HG03460 (cell line): ENCODE data around the gene PTPRR.

Experiments used
- ATAC-seq: cut with Tn5 transposase; IDR thresholded peaks from one replicate; pipeline ENCODE4 v1.9.1; 2021; ENCODE audit not compliant: unreplicated experiment

Gene PTPRR

DNA sequence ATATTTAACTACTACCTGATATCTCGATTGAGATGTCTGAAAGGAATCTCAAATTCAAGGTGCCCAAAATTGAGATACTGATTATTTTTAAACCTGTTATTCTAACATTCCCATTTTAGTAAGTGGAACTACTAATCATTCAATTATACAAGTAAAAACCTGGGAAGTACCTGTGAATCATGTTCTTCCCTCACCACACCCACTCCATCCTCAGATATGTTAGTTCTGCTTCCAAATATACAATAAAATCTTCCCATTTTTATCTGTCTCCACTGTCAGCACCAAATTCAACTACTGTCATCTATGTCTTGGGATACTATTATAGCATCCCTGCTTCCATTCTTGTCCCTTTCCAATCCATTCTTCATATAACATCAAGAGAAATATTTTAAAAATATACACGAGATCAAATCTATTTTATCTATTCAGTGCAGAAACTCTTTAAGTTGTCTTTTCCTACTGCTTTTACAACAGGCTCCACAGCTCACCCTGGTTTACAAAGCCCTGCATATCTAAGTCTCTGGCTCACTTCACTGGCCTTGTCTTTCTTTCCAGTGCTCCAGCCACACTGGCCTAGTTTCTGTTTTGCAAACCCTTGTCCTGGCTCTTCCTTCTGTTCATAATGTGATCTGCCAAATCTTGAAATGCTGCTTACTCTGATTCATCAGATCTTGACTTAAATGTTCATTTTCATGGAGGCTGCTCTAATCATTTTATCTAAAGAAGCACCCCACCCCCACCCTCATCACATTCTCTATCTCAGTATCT is 122.3 kb downstream of the PTPRR start:
- no peak for ATAC-seq

DNA sequence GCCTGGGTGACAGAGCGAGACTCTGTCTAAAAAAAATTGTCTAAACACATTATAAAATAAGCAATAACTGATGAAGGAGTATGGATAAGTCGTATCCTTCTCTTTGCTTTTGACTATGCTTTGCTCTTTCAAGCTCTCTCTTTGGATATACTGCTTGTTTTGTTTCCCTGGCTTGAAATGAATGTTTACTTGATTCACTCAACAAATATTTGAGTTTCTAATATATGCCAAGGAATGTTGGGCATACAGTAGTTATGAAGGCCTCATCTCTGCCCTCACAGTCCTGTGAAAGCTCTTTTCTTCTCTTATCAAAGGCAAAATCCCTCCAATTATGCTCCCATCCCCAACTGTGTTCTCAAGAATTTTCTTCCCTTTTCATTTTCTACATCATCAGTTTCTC is 123.5 kb downstream of the PTPRR start:
- ATAC-seq = no peak

- ATAC-seq = no peak
These were observed 124.9 kb downstream of the PTPRR start for GRCh38 chr12:70795608-70796007.

GRCh38 chr12:70794131-70794530 is 126.4 kb downstream of the PTPRR start:
- no peak for ATAC-seq

GRCh38 chr12:70788774-70789173 is 131.8 kb downstream of the PTPRR start:
- no peak for ATAC-seq

DNA sequence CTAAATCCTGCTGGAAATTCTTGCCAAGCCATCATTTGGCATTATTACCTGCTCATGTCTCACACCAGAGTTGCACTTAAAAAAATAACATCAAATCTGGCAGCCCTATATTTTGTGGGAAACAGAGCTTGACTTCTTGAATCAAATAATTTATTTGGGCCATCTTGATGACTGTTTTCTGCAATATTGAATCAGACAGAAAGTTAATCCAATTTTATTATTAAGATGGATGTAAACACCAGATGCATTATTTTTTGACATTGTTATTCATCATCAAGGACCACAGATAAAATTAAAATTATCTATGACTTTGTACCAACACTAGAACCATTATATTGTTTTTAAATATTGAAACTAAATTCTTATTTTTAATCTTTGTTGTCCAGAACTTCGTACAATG is 132.9 kb downstream of the PTPRR start:
- ATAC-seq = no peak

DNA sequence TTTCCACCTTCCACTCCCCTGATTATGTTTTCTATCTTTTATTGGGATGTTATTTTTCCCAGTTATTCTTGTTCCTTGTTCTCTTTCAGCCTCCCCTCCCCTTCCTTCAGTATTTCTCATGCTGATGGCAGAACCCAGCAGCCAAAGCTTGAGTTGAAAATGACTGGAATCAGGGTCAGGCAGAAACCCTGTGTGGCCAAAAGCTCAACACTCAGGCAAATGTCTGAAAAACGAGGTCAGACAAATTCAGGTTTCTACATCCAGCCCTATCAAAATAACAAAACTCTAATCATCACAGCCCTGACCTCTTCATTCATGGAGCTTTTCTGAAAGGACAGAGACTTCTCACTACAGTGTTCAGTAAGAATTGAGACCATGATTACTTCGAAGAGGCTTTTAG is 134.6 kb downstream of the PTPRR start:
- ATAC-seq = no peak

DNA sequence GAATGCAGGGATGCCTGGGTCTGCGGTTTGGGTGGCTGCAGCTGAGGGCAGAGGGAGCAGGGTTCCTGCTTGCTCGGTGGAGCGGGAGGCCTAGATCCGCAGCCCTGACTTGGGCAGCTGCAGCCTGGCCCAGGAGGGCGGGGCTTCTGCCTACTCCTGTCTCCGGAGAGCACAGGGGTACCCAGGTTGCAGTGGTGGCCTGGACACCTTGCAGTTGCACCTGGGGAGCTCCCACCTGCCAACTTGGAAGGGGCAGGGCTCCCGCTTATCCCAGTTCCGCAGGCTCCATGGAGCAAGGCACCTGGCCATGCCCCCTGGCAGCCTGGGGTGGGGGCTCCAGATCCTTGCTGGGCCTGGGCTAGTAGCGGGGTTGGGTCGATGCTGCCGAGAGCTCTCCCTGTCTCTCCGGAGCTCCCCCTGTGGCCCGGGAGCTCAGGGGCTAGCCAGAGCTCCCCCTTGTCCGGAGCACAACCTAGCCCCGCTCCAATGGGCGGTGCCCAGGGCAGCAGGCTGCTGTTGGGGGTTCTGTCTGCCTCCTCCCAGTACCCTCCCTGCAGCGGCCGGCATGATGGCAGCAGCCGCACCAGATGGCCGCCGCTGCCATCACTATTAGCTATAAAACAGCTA is 136.4 kb downstream of the PTPRR start:
- no peak for ATAC-seq

DNA sequence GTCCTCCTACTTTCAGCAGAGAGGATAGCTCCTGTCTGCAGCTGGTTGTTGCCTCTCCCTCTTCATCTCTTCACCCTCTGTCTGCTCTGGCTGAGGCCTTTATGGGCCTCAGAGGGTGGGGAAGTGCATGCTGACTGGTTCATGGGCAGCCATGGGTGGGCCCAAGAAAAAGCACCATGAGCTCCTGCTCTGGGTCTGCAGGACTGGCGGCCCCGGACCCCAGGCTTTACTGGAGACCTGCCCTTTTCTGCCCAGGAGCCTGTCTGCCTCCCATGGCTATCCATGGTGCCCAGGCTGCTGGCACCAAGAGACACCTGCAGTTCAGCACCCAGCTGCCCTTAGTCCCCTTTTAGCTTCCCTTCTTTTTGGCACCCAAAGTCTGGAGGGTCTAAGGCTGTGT is 137.1 kb downstream of the PTPRR start:
- ATAC-seq = no peak

- ATAC-seq = no peak
These were observed 141.3 kb downstream of the PTPRR start for GRCh38 chr12:70779250-70779649.

GRCh38 chr12:70774055-70774454 is 146.5 kb downstream of the PTPRR start:
- ATAC-seq = no peak

GRCh38 chr12:70772836-70773235 is 147.7 kb downstream of the PTPRR start:
- no peak for ATAC-seq

DNA sequence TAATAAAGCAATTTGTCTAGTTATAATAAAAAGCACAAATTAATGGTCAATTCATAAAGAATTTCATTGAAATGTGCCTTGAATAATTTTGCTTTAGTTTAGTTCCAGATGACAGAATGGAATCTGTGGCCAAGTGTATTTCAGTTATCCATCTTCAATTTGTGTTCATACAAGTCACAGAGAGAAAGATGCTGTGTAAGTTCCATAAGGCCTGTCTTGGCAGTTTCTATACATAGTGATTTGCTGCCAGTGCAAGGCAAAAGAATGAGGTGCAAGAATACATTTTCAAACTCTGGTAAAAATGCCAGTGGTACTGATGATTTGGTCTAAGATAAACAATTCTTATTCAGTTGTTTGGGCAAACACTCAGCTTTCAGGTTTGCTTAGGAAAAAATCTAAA is 149.0 kb downstream of the PTPRR start:
- no peak for ATAC-seq

DNA sequence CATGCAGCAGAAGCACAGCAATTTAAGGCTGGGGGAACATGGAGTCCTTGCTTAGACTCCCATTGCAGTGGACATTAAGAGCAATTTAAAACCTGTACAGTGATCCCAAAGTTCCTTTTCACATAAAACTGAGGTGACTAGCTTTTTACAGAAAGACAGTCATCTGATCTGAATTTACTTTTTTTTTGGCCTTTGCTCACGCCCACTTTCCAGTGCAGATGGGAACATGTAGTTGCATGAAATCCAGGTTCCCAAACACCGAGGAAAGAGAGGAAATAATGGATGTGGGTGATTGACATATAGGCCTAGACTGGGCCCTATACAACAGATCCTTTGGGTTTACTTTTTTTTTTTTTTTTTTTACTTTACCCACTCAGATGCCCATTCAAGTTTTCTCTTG is 156.9 kb downstream of the PTPRR start:
- no peak for ATAC-seq

GRCh38 chr12:70762000-70762399 is 158.5 kb downstream of the PTPRR start:
- no peak for ATAC-seq

DNA sequence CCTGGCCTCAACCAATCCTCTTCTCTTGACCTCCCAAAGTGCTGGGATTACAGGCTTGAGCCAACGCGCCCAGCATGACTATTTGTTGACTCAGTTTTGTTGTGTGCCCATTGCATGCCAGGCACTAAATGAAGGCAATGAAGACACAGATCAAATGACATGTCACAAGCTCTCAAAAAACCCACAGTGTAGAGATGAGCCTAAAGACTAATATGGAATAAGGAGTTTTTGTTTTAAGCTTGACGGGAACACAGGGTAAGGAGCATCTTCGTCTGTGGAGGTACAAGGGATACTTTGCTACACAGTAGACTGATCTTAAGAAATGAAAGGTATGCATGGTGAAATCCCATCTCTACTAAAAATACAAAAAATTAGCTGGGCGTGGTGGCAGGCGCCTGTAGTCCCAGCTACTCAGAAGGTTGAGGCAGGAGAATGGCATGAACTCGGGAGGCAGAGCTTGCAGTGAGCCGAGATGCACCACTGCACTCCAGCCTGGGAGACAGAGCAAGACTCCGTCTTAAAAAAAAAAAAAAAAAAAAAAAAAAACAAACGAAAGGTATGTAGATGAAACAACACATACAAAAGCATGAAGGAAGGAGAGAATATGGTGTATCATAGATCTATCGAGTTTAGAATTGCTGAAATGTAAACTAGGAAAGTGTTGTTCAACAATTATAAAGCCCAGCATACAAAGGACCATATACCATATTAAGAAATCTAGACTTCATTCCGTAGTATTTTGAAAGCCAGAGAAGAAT is 161.2 kb downstream of the PTPRR start:
- ATAC-seq = no peak

DNA sequence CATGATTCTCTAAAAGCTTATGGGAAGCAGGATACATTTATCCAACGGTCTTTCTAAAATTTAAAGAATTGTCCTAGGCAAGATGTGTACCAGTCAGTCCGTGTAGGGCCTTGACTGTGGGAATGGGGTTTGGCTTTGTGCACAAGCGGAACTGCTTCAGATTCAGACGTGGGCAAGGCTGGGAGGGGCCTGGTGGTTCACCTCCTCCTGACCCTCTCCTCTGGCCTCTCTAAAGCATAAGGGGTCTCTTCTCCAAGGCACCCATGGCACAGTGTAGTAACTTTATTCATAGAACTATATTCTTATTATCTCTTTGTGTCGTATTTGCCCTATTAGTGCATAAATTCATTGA is 162.1 kb downstream of the PTPRR start:
- ATAC-seq = no peak

- ATAC-seq = no peak
These were observed 162.6 kb downstream of the PTPRR start for GRCh38 chr12:70757830-70758493.

DNA sequence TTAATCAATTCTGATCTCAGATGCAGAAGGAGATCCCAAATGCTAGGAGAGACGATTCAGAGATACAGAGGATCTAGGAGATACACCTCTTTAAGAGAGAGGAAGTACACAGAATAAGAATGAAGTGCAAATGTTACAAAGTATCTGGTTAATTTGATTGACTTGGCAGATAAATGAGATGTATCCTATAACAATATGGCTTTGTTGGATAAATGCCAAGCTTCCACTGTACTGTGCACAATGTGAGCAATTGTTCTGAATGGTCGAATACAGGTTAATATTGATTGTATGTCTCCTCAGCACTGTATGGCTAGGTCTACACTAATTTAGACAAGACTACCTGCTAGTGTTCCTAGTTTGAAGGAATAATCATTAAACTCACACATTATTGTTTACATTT is 163.7 kb downstream of the PTPRR start:
- no peak for ATAC-seq

GRCh38 chr12:70756118-70756517 is 164.4 kb downstream of the PTPRR start:
- ATAC-seq = no peak

GRCh38 chr12:70754330-70754741 is 166.2 kb downstream of the PTPRR start:
- ATAC-seq = no peak

- no peak for ATAC-seq
These were observed 168.2 kb downstream of the PTPRR start for GRCh38 chr12:70752327-70752726.
